NOMO-1 treated with dmso at 0.1 percent for 144 hours (cell line): ENCODE data around the gene EVI5L.
"Not testable (repeated sequence)": the region's sequence is repeated elsewhere in the genome, so short reads cannot be mapped to it uniquely, and the experiment has no call there.

Source experiments
- DNase-seq: peaks from one replicate; lab custom pipeline; 2025; ENCODE audit not compliant: unreplicated experiment; lab: John Stamatoyannopoulos, UW

EVI5L gene

DNA sequence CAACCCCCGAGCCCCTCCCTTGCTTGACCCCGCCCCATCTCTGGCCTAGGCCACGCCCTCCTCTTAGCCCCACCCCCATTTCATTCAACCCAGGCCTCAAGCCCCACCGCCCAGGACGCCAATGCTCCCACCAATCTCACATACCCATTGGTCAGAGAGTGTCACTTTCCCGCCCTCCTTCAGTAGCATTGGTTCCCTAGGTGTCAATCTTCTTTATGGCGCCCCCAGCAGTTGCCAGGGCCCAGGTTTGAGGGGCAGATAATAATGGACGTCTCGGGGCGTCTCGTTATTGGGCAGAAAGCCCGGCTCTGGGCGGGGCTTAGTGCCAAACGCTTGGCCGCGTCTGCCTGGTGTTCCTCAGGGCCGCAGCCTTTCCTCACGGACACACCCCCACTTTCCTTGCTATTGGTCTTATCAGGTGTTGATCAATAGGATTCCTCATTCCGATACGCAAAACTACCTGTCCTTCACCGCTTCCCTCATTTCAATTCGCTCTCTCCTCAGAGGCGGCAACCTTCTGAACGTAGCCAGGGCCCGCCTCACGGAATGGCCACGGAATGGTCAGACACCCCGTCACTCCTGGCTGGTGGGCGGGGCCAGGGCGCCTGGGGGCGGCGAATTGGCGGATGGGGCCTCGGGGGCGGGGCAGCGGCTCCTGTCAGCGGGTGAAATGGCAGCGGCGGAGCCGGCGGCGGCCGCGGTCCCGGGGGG, at the start of gene EVI5L:
EVI5L (plus strand) TSS at position 658 of the 711 bp plus-strand sequence. CDS start 16,325 bp downstream, outside the sequence.
- peak; percentile 100 for DNase-seq

DNA sequence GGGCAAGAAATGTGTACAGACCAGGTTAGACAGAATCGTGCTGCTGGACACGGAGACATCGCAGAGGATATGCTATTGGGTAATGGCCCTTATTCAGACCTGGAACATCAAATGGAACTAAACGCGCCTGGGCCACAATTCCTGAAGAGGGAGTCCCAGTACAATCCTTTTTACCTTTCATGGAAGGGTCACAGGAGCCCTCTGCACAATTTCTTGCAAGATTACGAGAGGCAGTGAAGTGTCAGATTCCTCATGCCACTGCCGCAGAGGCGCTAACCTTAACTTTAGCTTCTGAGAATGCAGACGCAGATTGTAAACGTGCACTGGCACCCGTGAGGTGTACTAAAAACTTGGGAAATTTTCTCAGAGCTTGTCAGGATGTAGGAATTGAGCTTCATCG, 48.9 kb upstream of the EVI5L start:
- DNase-seq = no peak

DNA sequence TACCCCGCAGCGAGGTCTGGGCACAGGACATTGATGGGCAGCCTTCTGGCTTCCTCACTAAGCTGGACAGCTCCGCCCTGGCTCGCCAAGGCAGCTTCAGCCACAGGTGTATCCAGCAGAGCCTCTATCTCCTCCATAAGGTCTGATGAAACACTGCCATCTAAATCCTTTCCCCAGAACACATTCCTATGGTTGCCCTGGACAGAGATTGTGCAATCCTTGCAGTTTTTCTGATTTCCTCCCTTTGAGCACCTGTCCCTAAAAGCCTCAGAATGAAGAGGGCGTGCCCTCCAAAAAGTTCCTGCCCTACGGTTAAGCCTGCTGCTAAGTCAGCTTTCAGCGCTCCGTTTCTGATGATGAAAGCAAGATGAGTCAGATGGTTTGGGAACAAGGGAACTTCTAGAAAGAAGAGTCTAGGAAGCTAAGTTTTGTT, 46.0 kb upstream of the EVI5L start:
- peak; percentile 80 for DNase-seq

DNA sequence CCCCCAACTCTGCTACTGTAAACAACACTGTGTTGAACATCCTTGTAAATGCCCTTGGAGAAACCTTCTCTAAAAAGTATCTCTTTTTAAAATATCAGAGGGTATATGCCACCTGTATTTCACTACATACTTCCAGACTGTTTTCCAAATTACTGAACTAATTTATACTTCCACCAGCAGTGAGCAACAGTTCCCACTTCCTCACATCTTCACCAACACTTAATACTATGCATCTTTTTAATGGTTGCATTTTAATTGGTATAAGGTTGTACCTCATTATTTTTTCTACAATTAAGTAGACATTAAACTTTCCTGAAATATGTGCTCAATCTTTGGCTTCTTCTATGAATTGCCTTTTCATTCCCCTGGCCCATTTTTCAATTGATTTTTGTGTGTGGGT, 45.2 kb upstream of the EVI5L start:
- no peak for DNase-seq

DNA sequence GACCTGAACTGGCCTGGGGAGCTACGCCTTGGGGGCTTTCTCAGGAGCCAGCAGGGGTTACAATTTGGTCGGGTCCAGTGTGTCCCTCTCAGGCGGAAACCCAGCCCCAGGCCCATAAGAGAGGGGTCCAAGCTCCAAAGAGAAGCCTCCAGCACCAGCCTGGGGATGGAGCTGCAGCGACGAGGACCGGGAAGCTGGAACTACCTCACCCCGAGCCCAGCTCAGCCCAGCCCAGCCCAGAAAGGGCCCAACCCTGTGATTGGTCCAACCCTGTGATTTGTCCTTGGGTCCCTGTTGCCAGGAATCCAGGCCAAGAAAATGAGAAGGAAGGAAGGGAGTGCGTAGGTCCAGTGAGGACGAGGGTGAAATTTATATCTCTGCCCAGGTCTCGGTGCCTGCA, 42.9 kb upstream of the EVI5L start:
- DNase-seq = no peak

DNA sequence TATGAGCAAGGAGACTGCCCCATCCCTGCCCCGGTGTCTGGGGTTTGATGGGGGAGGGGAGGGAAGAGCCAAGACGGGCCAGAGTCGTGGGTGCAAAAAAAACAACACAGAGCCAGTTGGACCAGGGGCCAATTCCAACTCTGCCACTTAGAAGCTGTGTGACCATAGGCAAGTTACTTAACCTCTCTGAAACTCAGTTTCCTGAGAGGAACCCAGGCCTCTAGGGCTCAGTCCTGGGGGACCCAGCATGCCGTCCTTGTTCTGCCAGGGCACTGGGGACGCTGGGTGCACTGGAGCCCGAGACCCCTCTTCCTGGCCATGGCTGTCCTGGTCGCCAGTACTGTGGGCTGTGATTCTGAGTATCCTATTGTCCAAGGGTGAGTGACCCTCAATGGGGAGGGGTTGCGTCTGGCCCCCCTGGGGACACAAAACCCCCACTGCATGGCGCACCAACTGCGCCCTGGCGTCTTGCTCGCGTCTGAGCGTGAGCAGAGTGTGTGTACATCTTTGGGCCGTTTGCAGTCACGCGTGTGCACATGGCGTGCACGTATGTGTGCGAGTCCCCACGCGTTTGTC, 42.3 kb upstream of the EVI5L start:
- DNase-seq = no peak

DNA sequence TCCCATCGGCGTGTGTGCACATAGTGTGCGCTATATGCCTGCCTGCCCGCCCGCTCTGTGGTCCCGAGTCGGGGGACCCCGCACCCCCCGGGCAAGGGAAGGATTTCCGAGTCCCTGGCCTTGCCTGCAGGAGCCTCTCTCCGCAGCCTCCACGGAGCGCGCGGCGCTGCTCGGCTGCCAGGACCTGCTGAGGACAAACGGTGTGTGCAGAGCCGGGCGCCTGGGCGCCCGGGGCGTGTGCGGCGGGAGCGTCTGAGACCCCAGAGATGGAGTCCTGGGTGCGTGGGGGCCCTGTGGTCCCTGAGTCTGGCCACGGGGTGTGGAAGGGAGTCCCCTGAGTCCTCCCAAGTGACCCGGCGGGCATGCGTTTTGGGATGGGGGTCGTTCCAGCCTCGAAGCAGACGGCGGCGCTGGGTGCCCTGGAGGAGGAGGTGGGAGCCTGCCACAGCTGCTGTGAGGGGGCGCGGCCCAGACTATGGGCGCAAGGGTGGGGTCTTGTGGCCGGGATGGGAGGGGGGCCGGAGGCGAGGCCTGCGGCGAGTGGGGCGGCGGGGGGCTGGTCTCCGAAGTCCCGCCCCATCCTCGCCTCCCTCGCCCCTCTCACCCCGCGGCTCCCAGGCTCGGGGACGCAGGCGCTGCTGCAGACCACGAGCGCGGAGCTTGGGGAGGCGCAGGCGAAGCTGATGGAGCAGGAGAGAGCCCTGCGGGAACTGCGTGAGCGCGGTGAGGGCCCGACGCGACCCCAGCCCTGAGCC, 41.7 kb upstream of the EVI5L start:
- no peak for DNase-seq

DNA sequence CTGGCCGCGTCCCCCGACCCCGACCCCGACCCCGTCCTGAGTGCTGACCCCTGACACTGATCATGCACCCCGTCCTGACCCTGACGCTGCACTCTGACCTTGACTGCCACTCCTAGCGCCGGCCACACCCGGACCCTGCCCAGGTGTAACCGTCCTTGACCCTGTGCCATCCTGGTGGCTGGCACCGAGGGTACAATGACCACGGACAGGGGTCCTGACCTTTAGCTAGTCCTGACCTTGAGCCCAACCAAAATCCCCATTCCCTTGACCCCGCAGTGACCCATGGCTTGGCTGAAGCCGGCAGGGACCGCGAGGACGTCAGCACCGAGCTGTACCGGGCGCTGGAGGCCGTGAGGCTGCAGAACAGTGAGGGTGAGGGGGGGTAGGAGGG, 41.1 kb upstream of the EVI5L start:
- DNase-seq = no peak

DNA sequence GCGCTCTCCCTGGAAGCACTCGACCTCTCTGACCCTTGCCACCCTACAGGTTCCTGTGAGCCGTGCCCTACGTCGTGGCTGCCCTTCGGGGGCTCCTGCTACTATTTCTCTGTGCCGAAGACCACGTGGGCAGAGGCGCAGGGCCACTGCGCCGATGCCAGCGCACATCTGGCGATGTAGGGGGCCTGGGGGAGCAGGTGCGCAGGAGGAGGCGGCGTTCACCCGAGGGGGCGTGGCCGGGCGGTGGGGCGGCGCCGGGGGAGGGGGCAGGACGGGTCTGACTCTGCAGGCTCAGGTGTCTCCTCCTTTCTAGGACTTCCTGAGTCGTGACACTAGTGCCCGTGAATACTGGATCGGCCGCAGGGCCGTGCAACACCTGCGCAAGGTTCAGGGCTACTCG, 40.6 kb upstream of the EVI5L start:
- no peak for DNase-seq

DNA sequence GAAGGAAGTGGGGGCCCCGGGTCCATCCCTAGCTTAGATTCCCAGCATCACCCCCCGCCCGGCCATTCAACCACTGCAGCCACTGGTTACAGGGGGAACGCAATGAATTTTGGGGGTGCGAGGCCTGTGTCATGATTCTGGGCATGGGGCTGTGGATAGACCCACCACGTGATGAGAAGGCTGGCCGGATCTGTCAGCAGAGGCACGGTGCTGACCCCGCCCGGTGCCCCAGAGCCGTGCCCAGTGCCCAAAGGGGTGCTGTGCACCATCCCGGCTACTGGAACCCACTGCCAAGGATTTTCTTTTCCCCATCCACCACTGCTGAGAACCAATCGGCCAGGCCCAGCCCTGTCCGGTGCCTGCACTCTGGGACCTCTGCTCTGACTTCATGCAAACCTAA, 39.6 kb upstream of the EVI5L start:
- DNase-seq = no peak

DNA sequence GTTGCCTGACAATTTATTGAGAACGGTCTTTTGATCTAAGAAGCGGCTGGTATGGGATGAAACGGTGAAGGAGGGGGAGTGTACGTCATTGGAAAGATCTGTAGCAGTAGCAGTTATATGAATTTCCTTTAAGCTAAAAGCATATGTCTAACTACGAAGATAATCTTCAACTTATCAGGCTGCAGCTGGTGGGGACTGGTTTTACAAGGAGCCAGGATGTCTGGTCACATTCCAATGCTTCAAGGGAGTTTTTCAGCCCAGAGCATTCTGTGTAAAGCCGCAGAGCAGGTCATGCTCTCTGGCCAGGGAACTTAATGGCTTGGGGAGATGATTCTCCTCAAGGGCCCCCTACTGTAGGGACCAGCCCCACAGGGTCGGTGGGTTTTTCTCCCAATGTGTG, 37.7 kb upstream of the EVI5L start:
- DNase-seq = no peak

DNA sequence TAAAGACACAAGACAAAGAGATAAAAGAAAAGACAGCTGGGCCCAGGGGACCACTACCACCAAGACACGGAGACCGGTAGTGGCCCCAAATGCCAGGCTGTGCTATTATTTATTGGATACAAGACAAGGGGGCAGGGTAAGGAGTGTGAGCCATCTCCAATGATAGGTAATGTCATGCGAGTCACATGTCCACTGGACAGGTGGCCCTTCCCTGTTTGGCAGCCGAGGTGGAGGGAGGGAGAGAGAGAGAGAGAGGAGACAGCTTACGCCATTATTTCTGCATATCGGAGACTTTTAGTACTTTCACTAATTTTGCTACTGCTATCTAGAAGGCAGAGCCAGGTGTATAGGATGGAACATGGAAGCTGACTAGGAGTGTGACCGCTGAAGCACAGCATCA, 37.3 kb upstream of the EVI5L start:
- DNase-seq = not testable (repeated sequence)

DNA sequence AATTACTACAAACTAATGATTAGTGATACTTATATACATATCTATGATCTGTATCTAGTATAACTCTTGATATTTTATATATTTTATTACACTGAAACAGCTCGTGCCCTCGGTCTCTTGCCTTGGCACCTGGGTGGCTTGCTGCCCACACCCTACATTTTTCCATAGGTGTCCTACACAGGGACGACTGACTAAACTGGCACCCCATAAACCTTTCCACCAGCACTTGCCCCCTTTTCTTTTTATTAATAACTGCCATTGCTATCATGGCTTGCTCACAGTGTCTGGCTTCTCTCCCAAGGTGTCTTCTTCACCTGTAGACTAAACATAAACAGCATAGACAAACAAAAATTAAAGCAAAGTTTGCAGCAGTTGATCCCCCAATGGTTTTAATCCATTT, 36.5 kb upstream of the EVI5L start:
- DNase-seq = no peak

DNA sequence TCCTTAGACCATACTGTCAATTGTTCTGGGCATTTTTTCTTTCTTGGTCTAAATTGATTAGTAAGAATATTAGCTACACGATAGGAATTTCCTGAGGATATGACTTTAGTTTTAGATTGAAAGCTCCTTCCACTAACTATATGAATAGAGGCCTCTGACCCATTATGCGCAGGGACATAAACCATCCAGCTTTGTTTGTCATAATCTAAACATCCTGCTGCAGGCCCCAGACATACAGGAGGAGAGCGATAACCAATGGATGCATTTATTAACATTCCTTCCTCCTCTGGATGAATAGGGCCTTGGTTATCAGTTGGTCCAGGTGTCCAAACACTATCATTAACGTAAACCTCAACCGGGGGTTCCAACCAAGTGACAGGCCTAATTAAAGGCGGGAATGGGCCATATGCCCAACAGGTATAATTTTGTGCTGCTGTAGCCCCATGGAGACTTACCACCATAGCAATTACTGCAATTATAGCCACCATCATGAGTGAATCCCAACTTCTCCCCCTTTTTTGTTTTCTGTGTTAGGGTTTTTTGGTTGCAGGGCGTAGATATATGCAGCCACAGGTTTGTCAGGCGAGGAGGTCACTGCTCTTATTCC, 34.4 kb upstream of the EVI5L start:
- DNase-seq = no peak

DNA sequence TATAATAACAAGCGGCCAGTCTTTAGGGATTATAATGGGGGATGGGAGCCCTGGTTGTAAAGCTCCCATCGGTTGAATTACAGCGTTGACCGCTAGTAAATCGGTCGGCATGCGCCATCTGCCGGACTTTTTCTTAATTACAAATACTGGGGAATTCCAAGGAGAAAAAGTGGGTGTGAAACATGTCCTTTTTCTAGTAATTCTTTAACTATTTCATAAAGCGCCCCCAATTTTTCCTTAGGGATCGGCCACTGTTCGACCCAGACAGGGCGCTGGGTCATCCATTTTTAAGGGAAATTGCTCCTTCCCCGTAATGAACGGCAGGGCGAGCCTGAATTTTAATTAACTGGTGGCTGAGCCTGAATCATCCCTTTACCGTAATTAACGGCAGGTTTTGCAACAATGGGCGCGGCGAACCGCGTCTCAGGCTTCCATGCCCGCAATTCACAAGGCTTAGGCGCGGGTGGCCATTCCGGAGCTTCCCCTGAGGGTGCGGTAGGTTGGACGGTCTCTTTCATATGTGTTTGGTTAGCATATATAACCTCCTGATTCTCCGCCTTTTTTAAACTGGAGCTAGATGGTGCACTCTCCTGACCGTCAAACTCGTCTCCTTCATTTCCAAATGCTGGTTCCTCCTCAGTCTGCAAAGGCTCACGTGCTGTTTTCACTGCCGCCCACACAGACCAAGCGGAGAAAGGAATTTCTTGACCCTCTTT, 30.2 kb upstream of the EVI5L start:
- peak; percentile 64 for DNase-seq

DNA sequence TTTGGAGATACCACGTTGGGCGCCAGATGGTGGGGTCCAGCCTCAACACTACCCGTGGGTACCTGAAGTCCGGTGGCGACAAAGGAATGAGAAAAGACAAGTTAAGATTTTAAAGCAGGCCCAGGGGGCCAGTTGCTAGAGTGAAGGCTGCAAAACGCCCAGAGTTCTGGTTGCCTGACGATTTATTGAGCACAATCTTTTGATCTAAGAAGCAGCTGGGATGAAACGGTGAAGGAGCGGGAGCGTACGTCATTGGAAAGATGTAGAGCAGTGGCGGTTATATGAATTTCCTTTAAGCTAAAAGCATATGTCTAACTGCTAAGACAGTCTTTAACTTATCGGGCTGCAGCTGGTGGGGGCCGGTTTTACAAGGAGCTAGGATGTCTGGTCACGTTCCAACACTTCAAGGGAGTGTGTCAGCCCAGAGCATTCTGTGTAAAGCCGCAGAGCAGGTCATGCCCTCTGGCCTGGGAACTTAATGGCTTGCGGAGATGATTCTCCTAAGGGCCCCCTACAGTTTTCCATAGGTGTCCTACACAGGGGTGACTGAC, 28.9 kb upstream of the EVI5L start:
- DNase-seq = no peak

DNA sequence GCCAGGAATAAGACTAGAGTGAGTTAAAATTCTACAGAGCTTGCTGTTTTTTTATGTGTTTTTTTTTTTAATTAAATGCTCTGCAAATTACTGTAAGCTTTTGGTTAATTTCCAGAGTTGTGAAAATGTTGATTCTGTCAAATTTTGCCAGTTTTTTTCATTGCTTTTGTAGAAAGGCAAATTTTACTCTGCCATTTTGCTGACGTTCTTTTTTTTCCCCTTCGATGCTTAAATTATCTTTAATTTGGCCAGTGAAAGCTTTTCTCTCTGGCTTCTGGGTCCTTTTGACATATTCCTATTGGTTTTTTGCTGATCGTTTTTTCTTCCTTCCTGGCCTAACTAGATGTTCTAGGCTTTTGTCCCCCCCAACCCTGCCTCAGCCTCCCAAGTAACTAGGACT, 23.8 kb upstream of the EVI5L start:
- DNase-seq = no peak

DNA sequence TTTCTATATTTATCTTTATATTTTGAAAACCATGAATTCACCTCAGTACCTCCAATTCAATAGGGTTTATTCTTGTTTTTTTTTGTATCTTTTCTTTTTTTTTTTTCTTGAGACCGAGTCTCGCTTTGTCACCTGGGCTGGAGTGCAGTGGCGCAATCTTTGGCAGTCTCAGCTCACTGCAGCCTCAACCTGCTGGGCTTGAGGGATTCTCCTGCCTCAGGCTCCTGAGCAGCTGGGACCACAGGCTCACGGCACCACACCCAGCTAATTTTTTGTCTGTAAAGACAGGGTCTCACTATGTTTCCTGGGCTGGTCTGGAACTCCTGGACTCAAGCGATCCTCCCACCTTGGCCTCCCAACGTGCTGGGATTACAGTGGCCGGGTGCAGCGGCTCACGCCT, 23.1 kb upstream of the EVI5L start:
- DNase-seq = no peak

DNA sequence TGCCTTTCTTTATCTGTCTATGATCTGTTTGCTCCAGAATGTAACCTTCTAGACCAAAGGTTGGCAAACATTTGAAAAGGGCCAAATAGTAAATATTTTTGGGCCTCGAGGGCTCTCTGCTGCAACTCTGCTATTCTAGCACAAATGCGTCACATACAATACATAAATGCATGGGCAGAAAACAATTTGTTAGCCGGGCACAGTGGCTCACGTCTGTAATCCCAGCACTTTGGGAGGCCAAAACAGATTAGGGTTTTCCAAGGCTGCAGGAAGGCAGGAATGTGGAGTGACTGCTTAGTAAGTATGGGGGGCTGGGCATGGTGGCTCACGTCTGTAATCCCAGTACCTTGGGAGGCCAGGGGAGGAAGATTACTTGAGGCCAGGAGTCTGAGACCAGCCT, 21.9 kb upstream of the EVI5L start:
- no peak for DNase-seq

DNA sequence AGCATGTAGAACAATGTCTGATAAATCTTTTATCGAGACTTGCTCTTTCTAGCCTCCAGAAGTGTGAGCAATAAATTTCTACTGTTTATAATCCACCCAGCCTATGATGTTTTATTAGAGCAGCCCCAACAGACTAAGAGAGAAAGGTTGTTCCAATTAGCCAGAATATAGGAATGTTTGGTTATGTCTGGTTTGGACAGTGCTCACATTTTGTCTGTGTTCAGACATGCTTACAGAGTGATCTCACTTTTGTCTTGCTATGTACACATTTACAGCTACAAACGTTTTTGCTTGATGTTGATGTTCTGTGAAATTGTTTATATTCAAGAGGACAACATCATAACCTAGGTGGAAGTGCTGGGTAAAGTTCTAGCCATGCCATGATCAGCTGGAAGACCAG, 18.0 kb upstream of the EVI5L start:
- no peak for DNase-seq

DNA sequence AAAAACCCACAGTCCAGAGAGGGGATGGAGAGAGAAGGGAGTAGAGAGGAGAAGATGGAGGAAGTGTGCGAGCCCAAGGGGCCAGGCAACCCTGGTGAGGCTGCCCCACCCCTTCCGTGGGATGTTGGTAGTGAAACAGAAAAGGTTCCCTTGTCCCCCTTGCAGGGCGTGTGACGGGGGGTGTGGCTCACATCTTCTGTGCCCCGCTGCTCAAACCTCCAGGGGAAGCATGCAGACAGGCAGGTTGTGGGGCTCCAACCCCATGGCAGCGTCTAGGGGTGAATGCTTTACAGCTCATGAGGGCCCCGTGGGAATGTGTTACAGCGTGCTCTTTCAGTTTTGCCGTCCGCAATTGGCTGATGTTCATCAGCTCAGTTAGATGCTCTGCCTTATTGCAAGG, 14.7 kb upstream of the EVI5L start:
- DNase-seq = no peak
